ENCODE data around the gene UBE2B. TPM values are rescaled to one million over a fixed set of nuclear protein-coding genes. Genes with fewer than 3 reads are reported as not detected.

UBE2B gene
- total and polyA plus RNA-seq, 10 of the 15 experiments (the other 5 are each of a cell fraction or from before 2014, with no cell fraction given): 10.8 to 179 (median 61.3) TPM

Other genes starting within 250 kb of the UBE2B start
- 100 and 114 TPM in 2 replicates for gene SKP1, start 194.6 kb upstream of the UBE2B start, total RNA-seq (2014; rRNA removed)
- gene SKP1, start 194.6 kb upstream of the UBE2B start, total RNA-seq (2014; rRNA removed; fragmentation: Illumina TruSeq; extraction: Trizol): 404 and 421 TPM in 2 replicates
- gene SKP1, start 194.6 kb upstream of the UBE2B start, total RNA-seq (2021): 202 and 204 TPM in 2 replicates
- 351 and 383 TPM in 2 replicates for gene SKP1, start 194.6 kb upstream of the UBE2B start, polyA plus RNA-seq (2011; rRNA removed)
- gene SKP1, start 194.6 kb upstream of the UBE2B start, polyA plus RNA-seq (2014; fragmentation: Illumina TruSeq; extraction: Trizol): 617 and 795 TPM in 2 replicates
- gene SKP1, start 194.6 kb upstream of the UBE2B start, polyA plus RNA-seq (2014; fragmentation: Nextera tagmentation; extraction: Ambion mirVana): 1,000 to 10,000 TPM; 1,587 to 1,686 TPM
- gene SKP1, start 194.6 kb upstream of the UBE2B start, polyA plus RNA-seq (2014; rRNA removed): 305 and 398 TPM in 2 replicates
- gene SKP1, start 194.6 kb upstream of the UBE2B start, polyA plus RNA-seq (2016; fragmentation: Nextera tagmentation; extraction: Ambion mirVana): 100 to 1,000 TPM; 868 to 919 TPM
- gene PPP2CA, start 145.5 kb upstream of the UBE2B start, total RNA-seq (2014; rRNA removed): 88.9 and 112 TPM in 2 replicates
- 62.7 and 64.6 TPM in 2 replicates for gene PPP2CA, start 145.5 kb upstream of the UBE2B start, total RNA-seq (2014; rRNA removed; fragmentation: Illumina TruSeq; extraction: Trizol)
- 155 and 165 TPM in 2 replicates for gene PPP2CA, start 145.5 kb upstream of the UBE2B start, total RNA-seq (2021)
- gene PPP2CA, start 145.5 kb upstream of the UBE2B start, polyA plus RNA-seq (2011; rRNA removed): 225 and 324 TPM in 2 replicates
- gene PPP2CA, start 145.5 kb upstream of the UBE2B start, polyA plus RNA-seq (2014; fragmentation: Illumina TruSeq; extraction: Trizol): 83.8 and 85.3 TPM in 2 replicates
- gene PPP2CA, start 145.5 kb upstream of the UBE2B start, polyA plus RNA-seq (2014; fragmentation: Nextera tagmentation; extraction: Ambion mirVana): 10 to 100 TPM; 18.6 to 30.9 TPM
- 159 and 170 TPM in 2 replicates for gene PPP2CA, start 145.5 kb upstream of the UBE2B start, polyA plus RNA-seq (2014; rRNA removed)
- 100 to 1,000 TPM; 339 to 385 TPM for gene PPP2CA, start 145.5 kb upstream of the UBE2B start, polyA plus RNA-seq (2016; fragmentation: Nextera tagmentation; extraction: Ambion mirVana)
- 0.27 and 0.85 TPM in 2 replicates for gene CDKL3, start 4.4 kb upstream of the UBE2B start, total RNA-seq (2014; rRNA removed)
- gene CDKL3, start 4.4 kb upstream of the UBE2B start, total RNA-seq (2014; rRNA removed; fragmentation: Illumina TruSeq; extraction: Trizol): 0.54 and 1.9 TPM in 2 replicates
- gene CDKL3, start 4.4 kb upstream of the UBE2B start, total RNA-seq (2021): 0.59 and 1.5 TPM in 2 replicates
- gene CDKL3, start 4.4 kb upstream of the UBE2B start, polyA plus RNA-seq (2011; rRNA removed): 2.3 and 3.4 TPM in 2 replicates
- 1.00 and 2.1 TPM in 2 replicates for gene CDKL3, start 4.4 kb upstream of the UBE2B start, polyA plus RNA-seq (2014; fragmentation: Illumina TruSeq; extraction: Trizol)
- gene CDKL3, start 4.4 kb upstream of the UBE2B start, polyA plus RNA-seq (2014; fragmentation: Nextera tagmentation; extraction: Ambion mirVana): 1 to 10 TPM; 2.5 to 3.0 TPM
- 0.46 and 0.72 TPM in 2 replicates for gene CDKL3, start 4.4 kb upstream of the UBE2B start, polyA plus RNA-seq (2014; rRNA removed)
- gene CDKL3, start 4.4 kb upstream of the UBE2B start, polyA plus RNA-seq (2016; fragmentation: Nextera tagmentation; extraction: Ambion mirVana): 1 to 10 TPM; 1.1 to 1.3 TPM
- 57.8 and 62.2 TPM in 2 replicates for gene CDKN2AIPNL, start 40.3 kb downstream of the UBE2B start, total RNA-seq (2014; rRNA removed)
- 34.1 and 36.4 TPM in 2 replicates for gene CDKN2AIPNL, start 40.3 kb downstream of the UBE2B start, total RNA-seq (2014; rRNA removed; fragmentation: Illumina TruSeq; extraction: Trizol)
- 34.8 and 36.7 TPM in 2 replicates for gene CDKN2AIPNL, start 40.3 kb downstream of the UBE2B start, total RNA-seq (2021)
- 27.8 and 40.0 TPM in 2 replicates for gene CDKN2AIPNL, start 40.3 kb downstream of the UBE2B start, polyA plus RNA-seq (2011; rRNA removed)
- 31.3 and 37.3 TPM in 2 replicates for gene CDKN2AIPNL, start 40.3 kb downstream of the UBE2B start, polyA plus RNA-seq (2014; fragmentation: Illumina TruSeq; extraction: Trizol)
- gene CDKN2AIPNL, start 40.3 kb downstream of the UBE2B start, polyA plus RNA-seq (2014; fragmentation: Nextera tagmentation; extraction: Ambion mirVana): 10 to 100 TPM; 23.5 to 29.9 TPM
- 47.5 and 49.2 TPM in 2 replicates for gene CDKN2AIPNL, start 40.3 kb downstream of the UBE2B start, polyA plus RNA-seq (2014; rRNA removed)
- 10 to 100 TPM; 63.5 to 72.0 TPM for gene CDKN2AIPNL, start 40.3 kb downstream of the UBE2B start, polyA plus RNA-seq (2016; fragmentation: Nextera tagmentation; extraction: Ambion mirVana)
- gene JADE2, start 154.1 kb downstream of the UBE2B start, total RNA-seq (2014; rRNA removed): 35.9 and 40.0 TPM in 2 replicates
- gene JADE2, start 154.1 kb downstream of the UBE2B start, total RNA-seq (2014; rRNA removed; fragmentation: Illumina TruSeq; extraction: Trizol): 19.9 and 23.6 TPM in 2 replicates
- 66.1 and 67.0 TPM in 2 replicates for gene JADE2, start 154.1 kb downstream of the UBE2B start, total RNA-seq (2021)
- gene JADE2, start 154.1 kb downstream of the UBE2B start, polyA plus RNA-seq (2011; rRNA removed): 18.7 and 31.5 TPM in 2 replicates
- 11.3 and 21.2 TPM in 2 replicates for gene JADE2, start 154.1 kb downstream of the UBE2B start, polyA plus RNA-seq (2014; fragmentation: Illumina TruSeq; extraction: Trizol)
- 1 to 10 TPM; 1.5 to 2.3 TPM for gene JADE2, start 154.1 kb downstream of the UBE2B start, polyA plus RNA-seq (2014; fragmentation: Nextera tagmentation; extraction: Ambion mirVana)
- 35.3 and 46.9 TPM in 2 replicates for gene JADE2, start 154.1 kb downstream of the UBE2B start, polyA plus RNA-seq (2014; rRNA removed)
- gene JADE2, start 154.1 kb downstream of the UBE2B start, polyA plus RNA-seq (2016; fragmentation: Nextera tagmentation; extraction: Ambion mirVana): 10 to 100 TPM; 13.1 to 15.6 TPM

All from GM12878 (cell line).